Measurements from ENCODE around the gene TRIM25.

TRIM25 gene

DNA sequence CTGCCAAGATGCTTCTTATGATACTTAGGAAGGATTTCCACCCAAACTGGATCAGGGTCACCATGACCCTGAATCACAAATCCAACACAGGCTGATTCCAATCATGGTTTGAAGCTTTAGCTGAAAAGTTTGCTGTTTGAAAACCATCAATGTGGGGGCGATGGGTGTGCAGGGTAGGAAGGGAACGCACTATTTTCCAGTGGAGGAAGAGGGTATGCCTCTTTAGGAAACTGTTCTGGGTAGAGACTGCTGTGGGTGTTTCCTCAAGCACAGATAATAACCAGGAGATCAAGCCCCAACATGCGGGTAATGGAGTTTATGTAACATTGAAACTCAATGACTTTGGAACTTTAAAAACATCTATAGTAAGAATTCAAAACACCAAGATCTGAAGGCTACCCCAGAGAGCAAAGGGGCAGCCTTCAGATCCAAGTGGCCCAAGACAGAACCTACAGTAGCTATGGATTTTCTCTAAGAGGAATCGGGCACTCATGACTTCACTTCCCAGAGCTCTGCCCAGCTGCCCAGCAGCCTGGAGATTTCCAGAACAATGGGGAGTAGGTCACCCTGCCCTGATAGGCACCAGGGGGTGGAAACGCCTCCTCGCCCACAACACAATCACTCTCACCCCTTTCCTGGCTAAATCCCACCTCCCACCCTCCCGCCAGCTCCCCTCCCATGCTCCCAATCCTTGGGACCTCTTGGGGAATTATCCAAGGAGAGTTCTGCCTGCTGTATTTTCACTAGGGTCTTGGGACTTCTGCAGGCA, 22.8 kb downstream of the TRIM25 start:
- Histone ChIP-seq H3K9me3 (ENCODE audit: insufficient read depth, low read length) (peaks cover 7% of the 10 kb centered on the region; the same call in 1 of the 2 replicates), H3K27ac (ENCODE audit: low read depth, low read length) (no peak overlapping the region), H3K79me2 (ENCODE audit: insufficient read depth, low read length) (no peaks in the 10 kb centered on the region), H3K4me3 (ENCODE audit: insufficient read depth, low read length, poor library complexity, severe bottlenecking) (no peak overlapping the region), H3K4me2 (ENCODE audit: low read depth, low read length, poor library complexity, severe bottlenecking) (no peak overlapping the region), H3K27me3 (ENCODE audit: low read length) (no peaks in the 10 kb centered on the region), H3K9me2 (replicated peaks; ENCODE audit: insufficient read depth, low read length) (no peaks in the 10 kb centered on the region), H2AFZ (ENCODE audit: low read depth, low read length, severe bottlenecking) (no peak overlapping the region), H4K20me1 (ENCODE audit: low read depth, low read length) (no peaks in the 10 kb centered on the region), H3K36me3 (ENCODE audit: low read length) (peaks cover 23% of the 10 kb centered on the region; the same call in 1 of the 2 replicates), H3K9ac (ENCODE audit: low read length) (no peak overlapping the region), H3F3A (ENCODE audit: insufficient read depth) (peaks cover 3% of the 10 kb centered on the region; the same call in 1 of the 2 replicates)
- no peak for TF ChIP-seq EZH2phosphoT487 (conservative IDR thresholded peaks at IDR 0.05; ENCODE audit: low read length)
- TF ChIP-seq, protein P1, sequence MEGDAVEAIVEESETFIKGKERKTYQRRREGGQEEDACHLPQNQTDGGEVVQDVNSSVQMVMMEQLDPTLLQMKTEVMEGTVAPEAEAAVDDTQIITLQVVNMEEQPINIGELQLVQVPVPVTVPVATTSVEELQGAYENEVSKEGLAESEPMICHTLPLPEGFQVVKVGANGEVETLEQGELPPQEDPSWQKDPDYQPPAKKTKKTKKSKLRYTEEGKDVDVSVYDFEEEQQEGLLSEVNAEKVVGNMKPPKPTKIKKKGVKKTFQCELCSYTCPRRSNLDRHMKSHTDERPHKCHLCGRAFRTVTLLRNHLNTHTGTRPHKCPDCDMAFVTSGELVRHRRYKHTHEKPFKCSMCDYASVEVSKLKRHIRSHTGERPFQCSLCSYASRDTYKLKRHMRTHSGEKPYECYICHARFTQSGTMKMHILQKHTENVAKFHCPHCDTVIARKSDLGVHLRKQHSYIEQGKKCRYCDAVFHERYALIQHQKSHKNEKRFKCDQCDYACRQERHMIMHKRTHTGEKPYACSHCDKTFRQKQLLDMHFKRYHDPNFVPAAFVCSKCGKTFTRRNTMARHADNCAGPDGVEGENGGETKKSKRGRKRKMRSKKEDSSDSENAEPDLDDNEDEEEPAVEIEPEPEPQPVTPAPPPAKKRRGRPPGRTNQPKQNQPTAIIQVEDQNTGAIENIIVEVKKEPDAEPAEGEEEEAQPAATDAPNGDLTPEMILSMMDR (IDR thresholded peaks at IDR 0.05; ENCODE audit: insufficient read depth, low read length, poor library complexity, severe bottlenecking), result no peak

DNA sequence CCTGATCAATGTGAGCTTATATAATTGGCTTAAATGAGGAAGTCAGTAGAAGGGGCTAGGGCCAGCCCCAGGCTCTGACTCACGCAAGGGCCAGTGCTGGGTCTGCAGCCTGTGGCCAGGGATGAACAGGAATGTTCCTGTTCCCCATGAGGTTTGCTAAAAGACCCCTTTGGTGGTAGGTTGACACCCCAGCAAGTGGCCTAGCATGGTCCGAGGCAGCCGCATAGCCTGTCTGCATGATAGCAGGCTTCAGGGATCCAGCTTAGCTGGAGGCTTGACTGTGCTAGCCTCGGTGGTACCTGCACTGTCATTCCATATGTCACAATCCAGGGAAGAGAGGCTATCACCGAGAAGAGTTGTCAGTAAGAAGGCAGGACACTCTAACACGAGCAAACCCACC, 23.5 kb downstream of the TRIM25 start:
- Histone ChIP-seq H3F3A (ENCODE audit: insufficient read depth) (no peaks in the 10 kb centered on the region), H3K79me2 (ENCODE audit: insufficient read depth, low read length) (no peaks in the 10 kb centered on the region), H3K9ac (ENCODE audit: low read length) (no peak overlapping the region), H3K27me3 (ENCODE audit: low read length) (no peaks in the 10 kb centered on the region), H3K4me2 (ENCODE audit: low read depth, low read length, poor library complexity, severe bottlenecking) (no peak overlapping the region), H3K9me3 (ENCODE audit: insufficient read depth, low read length) (peaks cover 7% of the 10 kb centered on the region; the same call in 1 of the 2 replicates), H2AFZ (ENCODE audit: low read depth, low read length, severe bottlenecking) (no peak overlapping the region), H3K9me2 (replicated peaks; ENCODE audit: insufficient read depth, low read length) (no peaks in the 10 kb centered on the region), H3K4me3 (ENCODE audit: insufficient read depth, low read length, poor library complexity, severe bottlenecking) (no peak overlapping the region), H3K36me3 (ENCODE audit: low read length) (peaks cover 17% of the 10 kb centered on the region; the same call in 1 of the 2 replicates), H3K27ac (ENCODE audit: low read depth, low read length) (no peak overlapping the region), H4K20me1 (ENCODE audit: low read depth, low read length) (no peaks in the 10 kb centered on the region)
- no peak for TF ChIP-seq EZH2phosphoT487 (conservative IDR thresholded peaks at IDR 0.05; ENCODE audit: low read length)
- TF ChIP-seq, protein P1 (IDR thresholded peaks at IDR 0.05; ENCODE audit: insufficient read depth, low read length, poor library complexity, severe bottlenecking), result no peak

DNA sequence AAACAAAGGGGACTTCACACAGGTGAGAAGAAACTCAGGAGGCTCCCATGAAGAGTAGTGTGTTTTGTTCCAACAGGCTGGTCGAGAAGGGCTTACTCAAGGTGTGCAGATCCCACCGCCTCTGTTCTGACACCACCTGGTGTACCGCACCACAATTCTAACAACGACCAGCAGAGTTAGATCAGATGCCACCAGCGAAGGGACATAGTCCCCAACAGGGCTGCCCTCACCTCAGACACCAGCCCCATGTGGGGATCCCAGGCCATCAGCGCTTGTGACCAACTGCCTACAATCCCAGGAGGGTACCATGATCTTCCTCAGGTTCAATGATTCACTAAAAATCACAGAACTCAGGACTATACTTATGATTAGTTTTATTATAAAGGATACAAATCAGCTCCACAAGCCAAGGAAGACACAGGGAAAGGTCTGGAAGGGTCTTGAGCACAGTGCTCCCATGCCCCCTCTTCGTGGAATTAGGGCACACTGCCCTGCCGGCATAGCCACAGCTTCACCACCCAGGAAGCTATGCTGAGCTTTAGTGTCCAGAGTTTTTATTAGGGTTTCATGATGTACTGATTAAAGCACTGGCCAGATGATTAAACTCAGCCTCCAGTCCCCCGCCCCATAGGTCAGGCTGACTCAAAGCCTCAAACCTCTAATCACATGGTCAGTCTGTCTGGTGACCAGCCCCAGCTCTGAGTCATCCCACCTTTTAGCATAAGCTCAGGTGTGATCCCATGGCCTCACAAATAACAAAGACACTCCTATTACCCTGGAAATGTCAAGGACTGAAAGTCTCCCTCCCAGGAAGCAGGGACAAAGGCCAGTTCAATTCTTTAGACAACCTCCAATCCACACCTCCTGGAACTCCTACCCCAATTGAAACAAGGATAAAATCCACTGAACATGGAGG, 26.0 kb downstream of the TRIM25 start:
- no peak overlapping the region for H3K27ac ChIP-seq (ENCODE audit: low read depth, low read length)
- no peak overlapping the region for H2AFZ ChIP-seq (ENCODE audit: low read depth, low read length, severe bottlenecking)
- H3K9me2 ChIP-seq (replicated peaks; ENCODE audit: insufficient read depth, low read length), result no peaks in the 10 kb centered on the region
- no peak overlapping the region for H3K4me3 ChIP-seq (ENCODE audit: insufficient read depth, low read length, poor library complexity, severe bottlenecking)
- no peaks in the 10 kb centered on the region for H3F3A ChIP-seq (ENCODE audit: insufficient read depth)
- no peak overlapping the region for H3K9ac ChIP-seq (ENCODE audit: low read length)
- no peaks in the 10 kb centered on the region for H4K20me1 ChIP-seq (ENCODE audit: low read depth, low read length)
- H3K36me3 ChIP-seq (ENCODE audit: low read length), result 0 out of 2 replicates have a peak, but pooled peaks cover 12% of the 10 kb centered on the region
- TF ChIP-seq EZH2phosphoT487 (conservative IDR thresholded peaks at IDR 0.05; ENCODE audit: low read length), result no peak
- TF ChIP-seq, protein P1 (IDR thresholded peaks at IDR 0.05; ENCODE audit: insufficient read depth, low read length, poor library complexity, severe bottlenecking), result no peak
- no peaks in the 10 kb centered on the region for H3K27me3 ChIP-seq (ENCODE audit: low read length)
- no peak overlapping the region for H3K4me2 ChIP-seq (ENCODE audit: low read depth, low read length, poor library complexity, severe bottlenecking)
- no peaks in the 10 kb centered on the region for H3K79me2 ChIP-seq (ENCODE audit: insufficient read depth, low read length)
- peaks cover 7% of the 10 kb centered on the region; the same call in 1 of the 2 replicates for H3K9me3 ChIP-seq (ENCODE audit: insufficient read depth, low read length)
